ENCODE measurements around the gene ZMYND19. TPM values are rescaled to one million over a fixed set of nuclear protein-coding genes. Genes with fewer than 3 reads are reported as not detected.
A peak's percentile ranks its signal among the peaks of the same experiment; 100 is the strongest.

Gene ZMYND19
- polyA plus RNA-seq, 1 experiment, result 14.9 TPM

- TF ChIP-seq CTCF (IDR thresholded peaks at IDR 0.05; ENCODE audit: insufficient read depth, low read depth, low read length), result no peak
- no peaks in the 10 kb centered on the region for H3K27me3 ChIP-seq (ENCODE audit: control insufficient read depth, insufficient read depth, low read length)
- no peak for DNase-seq (ENCODE audit: low read depth)
- CTCF ChIA-PET, result interaction anchor here (0.7 to 1.5 kb wide), 3 partner anchors 16 to 84 kb away, joined by 3 to 4 read pairs (median 4); no protein-coding TSS in a partner anchor
- POLR2A ChIA-PET, result no interaction called here
- H3K36me3 ChIP-seq (ENCODE audit: control insufficient read depth, insufficient read depth, low read length), result peaks cover 12% of the 10 kb centered on the region
- H3K4me3 ChIP-seq (ENCODE audit: low read depth, low read length), result peak overlapping the region; percentile 72
Measured at GRCh38 chr9:137619240-137620047, 29.1 kb upstream of the ZMYND19 start.

GRCh38 chr9:137618105-137619067 is 28.1 kb upstream of the ZMYND19 start, which contains the start of gene EHMT1:
EHMT1 (plus strand) TSS chr9:137619005; CDS start chr9:137619029, 24 bp downstream.
- peaks cover 17% of the 10 kb centered on the region for H3K36me3 ChIP-seq (ENCODE audit: control insufficient read depth, insufficient read depth, low read length)
- H3K27me3 ChIP-seq (ENCODE audit: control insufficient read depth, insufficient read depth, low read length), result no peaks in the 10 kb centered on the region
- TF ChIP-seq CTCF (IDR thresholded peaks at IDR 0.05; ENCODE audit: insufficient read depth, low read depth, low read length), result no peak
- peak within 1 kb of the TSS; percentile 99 for H3K4me3 ChIP-seq (ENCODE audit: low read depth, low read length)
- DNase-seq (ENCODE audit: low read depth), result no peak
- ChIA-PET CTCF (interaction anchor here (0.6 to 1.5 kb wide), 3 partner anchors 21 to 55 kb away, joined by 3 to 4 read pairs (median 3); no protein-coding TSS in a partner anchor), POLR2A (no interaction called here)

- DNase-seq (ENCODE audit: low read depth), result no peak
- H3K4me3 ChIP-seq (ENCODE audit: low read depth, low read length), result no peak overlapping the region
- H3K27me3 ChIP-seq (ENCODE audit: control insufficient read depth, insufficient read depth, low read length), result no peaks in the 10 kb centered on the region
- no peak for TF ChIP-seq CTCF (IDR thresholded peaks at IDR 0.05; ENCODE audit: insufficient read depth, low read depth, low read length)
- ChIA-PET POLR2A (no interaction called here), CTCF (no interaction called here)
- peaks cover 19% of the 10 kb centered on the region for H3K36me3 ChIP-seq (ENCODE audit: control insufficient read depth, insufficient read depth, low read length)
Measured at GRCh38 chr9:137615387-137615871, 25.1 kb upstream of the ZMYND19 start.

- POLR2A ChIA-PET, result no interaction called here
- Histone ChIP-seq H3K36me3 (ENCODE audit: control insufficient read depth, insufficient read depth, low read length) (peaks cover 19% of the 10 kb centered on the region), H3K27me3 (ENCODE audit: control insufficient read depth, insufficient read depth, low read length) (no peaks in the 10 kb centered on the region), H3K4me3 (ENCODE audit: low read depth, low read length) (no peak overlapping the region)
- no peak for DNase-seq (ENCODE audit: low read depth)
- CTCF ChIA-PET, result no interaction called here
- TF ChIP-seq CTCF (IDR thresholded peaks at IDR 0.05; ENCODE audit: insufficient read depth, low read depth, low read length), result no peak
Measured at GRCh38 chr9:137614631-137615386, 24.5 kb upstream of the ZMYND19 start.

All from BJ (cell line).